Articular chondrocyte of knee joint (primary cell): ENCODE data around the gene CENPB. TPM values are rescaled to one million over a fixed set of nuclear protein-coding genes. Genes with fewer than 3 reads are reported as not detected.

Experiments used
- total RNA-seq: library from RNA; depleted of rRNA; stranded (reverse); fragments of >200 nt; gene quantifications from 2 replicates; pipeline ENCODE4 v1.2.3, GENCODE V29; 2012

CENPB gene
- total RNA-seq: 65.9 and 67.7 TPM in 2 replicates

GRCh38 chr20:3786665-3787323, at the start of gene CENPB:
CENPB (minus strand) TSS chr20:3786740; CDS start chr20:3786483, 257 bp downstream.

GRCh38 chr20:3820048-3820900, 33.7 kb upstream of the CENPB start, which contains the start of gene AP5S1:
AP5S1 (plus strand) TSS chr20:3820547; CDS start chr20:3822118, 1,571 bp downstream.

GRCh38 chr20:3795511-3796468, 9.2 kb upstream of the CENPB start, which contains the start of gene CDC25B:
CDC25B (plus strand) TSS chr20:3796310; CDS start chr20:3796532, 222 bp downstream.

GRCh38 chr20:3781153-3781910, 5.2 kb downstream of the CENPB start, which contains the start of gene SPEF1:
SPEF1 (minus strand) TSS chr20:3781448; CDS start chr20:3781287, 161 bp downstream.

GRCh38 chr20:3767427-3768341, 18.9 kb downstream of the CENPB start, which contains the start of gene ADISSP:
ADISSP (minus strand) TSS chr20:3767753; CDS start chr20:3760100, 7,653 bp downstream.

Other genes starting within 250 kb of the CENPB start
- not detected in 2 replicates for gene GFRA4, start 123.3 kb downstream of the CENPB start, total RNA-seq
- gene ADAM33, start 104.7 kb downstream of the CENPB start, total RNA-seq: 2.2 and 3.8 TPM in 2 replicates
- not detected in 2 replicates for gene SIGLEC1, start 74.1 kb downstream of the CENPB start, total RNA-seq
- 0.13 and 0.22 TPM in 2 replicates for gene HSPA12B, start 54.1 kb downstream of the CENPB start, total RNA-seq
- gene ADISSP, start 19.0 kb downstream of the CENPB start, total RNA-seq: 12.5 and 16.2 TPM in 2 replicates
- gene SPEF1, start 5.3 kb downstream of the CENPB start, total RNA-seq: 0.22 TPM in 1 of 2 replicates, not detected in the other
- 48.6 and 52.5 TPM in 2 replicates for gene CDC25B, start 9.6 kb upstream of the CENPB start, total RNA-seq
- 16.9 and 19.9 TPM in 2 replicates for gene AP5S1, start 33.8 kb upstream of the CENPB start, total RNA-seq
- 30.8 and 31.7 TPM in 2 replicates for gene MAVS, start 60.1 kb upstream of the CENPB start, total RNA-seq
- 52.4 and 71.0 TPM in 2 replicates for gene PANK2, start 102.6 kb upstream of the CENPB start, total RNA-seq
- 33.0 and 46.3 TPM in 2 replicates for gene RNF24, start 228.8 kb upstream of the CENPB start, total RNA-seq